A204.1 (cell line): ENCODE results near the gene MYO3B.

Source experiments
- FAIRE-seq: peaks from 2 replicates; lab custom pipeline; 2012; peaks lifted over from hg19 to GRCh38; lab: Jason Lieb, UNC

MYO3B gene

GRCh38 chr2:170701011-170701410, 523.1 kb downstream of the MYO3B start:
- no peak for FAIRE-seq

GRCh38 chr2:170703776-170704476, 526.0 kb downstream of the MYO3B start:
- no peak for FAIRE-seq
